ENCODE results near the gene CREB5. TPM values are rescaled to one million over a fixed set of nuclear protein-coding genes. Genes with fewer than 3 reads are reported as not detected.
A peak's percentile ranks its signal among the peaks of the same experiment; 100 is the strongest.

The CREB5 gene
- total RNA-seq, 1 experiment from 2014 or later = 13.7 TPM

GRCh38 chr7:28406192-28406591 is 6.1 kb upstream of the CREB5 start:
- peak; percentile 45 for DNase-seq (ENCODE audit: low spot score)

- peak; percentile 63 for DNase-seq (ENCODE audit: low spot score)
Measured at GRCh38 chr7:28407651-28408050, 4.7 kb upstream of the CREB5 start.

DNA sequence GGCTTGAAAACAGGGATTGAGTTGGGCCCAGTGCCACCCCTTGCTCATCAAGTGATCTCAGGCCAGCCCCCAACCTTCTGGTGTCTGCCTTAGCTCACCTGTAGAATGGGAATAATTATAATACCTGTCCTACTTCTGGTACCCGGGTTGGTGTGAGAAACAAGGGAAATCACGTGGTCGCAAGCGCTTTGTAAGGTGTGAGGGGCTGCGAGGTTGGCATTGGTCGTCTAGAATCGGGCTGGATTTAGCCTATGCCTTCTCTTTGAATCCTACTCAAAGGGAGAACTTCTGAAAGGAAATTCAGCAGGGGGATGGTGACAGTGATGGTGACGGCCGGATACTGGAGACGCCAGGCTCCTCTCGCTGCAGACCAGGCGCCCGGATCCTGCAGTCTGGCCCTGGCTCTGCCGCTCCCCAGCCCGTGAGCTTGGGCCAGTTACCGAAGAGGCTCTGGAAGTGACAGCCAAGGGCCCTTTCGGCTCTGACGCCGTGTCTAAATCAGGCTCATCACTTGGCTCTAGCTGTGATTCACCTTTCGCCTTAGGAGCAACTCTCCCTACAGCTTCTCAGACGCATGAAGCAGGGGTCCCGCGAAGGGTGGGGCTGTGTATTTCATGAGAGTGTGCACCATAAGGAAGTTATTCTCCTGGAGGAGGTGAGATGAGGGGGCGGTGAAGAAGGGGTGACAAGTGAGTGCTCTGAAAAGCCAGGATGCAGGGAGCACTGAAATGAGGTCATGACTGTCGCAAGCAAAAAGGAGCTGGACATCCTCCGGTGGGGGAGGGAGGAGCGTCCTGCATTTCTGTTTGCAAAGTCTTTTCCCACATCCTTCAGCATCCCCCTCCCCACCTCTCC is 4.0 kb upstream of the CREB5 start:
- DNase-seq (ENCODE audit: low spot score) = no peak

GRCh38 chr7:28408960-28409715 is 3.2 kb upstream of the CREB5 start:
- DNase-seq (ENCODE audit: low spot score) = peak; percentile 99

DNA sequence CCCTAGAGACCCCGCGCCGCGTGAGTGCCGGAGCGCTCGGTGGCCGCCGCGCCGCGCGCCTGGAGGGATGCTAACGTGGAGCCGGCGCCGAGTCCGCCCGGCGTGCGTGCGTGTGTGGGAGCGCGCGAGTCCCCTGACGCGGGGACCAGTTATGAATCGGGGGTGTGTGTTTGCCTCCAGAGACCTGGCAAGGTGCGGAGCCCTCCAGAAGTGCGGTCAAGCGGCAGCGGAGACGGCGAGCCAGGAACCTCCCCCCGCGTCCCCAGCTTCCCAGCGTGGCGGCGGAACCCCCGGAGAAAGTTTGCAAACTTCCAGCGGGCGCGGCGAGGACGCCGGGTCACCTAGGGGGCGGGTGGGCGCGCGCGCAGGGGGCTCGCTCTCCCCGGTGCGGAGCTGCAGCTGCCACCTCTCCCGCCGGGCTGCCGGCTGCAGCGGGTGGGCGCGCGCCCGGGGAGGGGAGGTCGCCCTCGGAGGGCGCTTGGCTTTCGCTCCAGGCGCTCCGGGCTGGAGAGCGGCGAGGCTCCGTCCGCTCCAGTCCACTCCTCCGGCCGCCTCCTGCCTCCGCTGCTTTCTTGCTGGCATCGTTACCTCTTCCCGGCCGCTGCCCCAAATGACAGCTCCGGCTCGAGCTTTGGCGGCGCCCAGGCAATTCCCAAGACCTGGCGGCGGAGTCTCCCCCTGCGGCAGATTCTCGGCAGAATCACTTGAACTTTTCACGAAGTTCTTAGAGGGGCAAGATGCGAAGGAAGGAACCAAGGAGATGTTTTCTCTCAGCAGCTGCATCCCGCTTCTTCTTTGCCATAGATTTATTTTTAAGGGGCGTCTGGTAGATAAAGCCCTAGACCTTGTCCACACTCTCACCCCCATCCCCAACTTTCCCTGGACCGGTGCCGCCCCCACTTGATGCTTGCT is 2.3 kb upstream of the CREB5 start:
- peak; percentile 54 for DNase-seq (ENCODE audit: low spot score)

DNA sequence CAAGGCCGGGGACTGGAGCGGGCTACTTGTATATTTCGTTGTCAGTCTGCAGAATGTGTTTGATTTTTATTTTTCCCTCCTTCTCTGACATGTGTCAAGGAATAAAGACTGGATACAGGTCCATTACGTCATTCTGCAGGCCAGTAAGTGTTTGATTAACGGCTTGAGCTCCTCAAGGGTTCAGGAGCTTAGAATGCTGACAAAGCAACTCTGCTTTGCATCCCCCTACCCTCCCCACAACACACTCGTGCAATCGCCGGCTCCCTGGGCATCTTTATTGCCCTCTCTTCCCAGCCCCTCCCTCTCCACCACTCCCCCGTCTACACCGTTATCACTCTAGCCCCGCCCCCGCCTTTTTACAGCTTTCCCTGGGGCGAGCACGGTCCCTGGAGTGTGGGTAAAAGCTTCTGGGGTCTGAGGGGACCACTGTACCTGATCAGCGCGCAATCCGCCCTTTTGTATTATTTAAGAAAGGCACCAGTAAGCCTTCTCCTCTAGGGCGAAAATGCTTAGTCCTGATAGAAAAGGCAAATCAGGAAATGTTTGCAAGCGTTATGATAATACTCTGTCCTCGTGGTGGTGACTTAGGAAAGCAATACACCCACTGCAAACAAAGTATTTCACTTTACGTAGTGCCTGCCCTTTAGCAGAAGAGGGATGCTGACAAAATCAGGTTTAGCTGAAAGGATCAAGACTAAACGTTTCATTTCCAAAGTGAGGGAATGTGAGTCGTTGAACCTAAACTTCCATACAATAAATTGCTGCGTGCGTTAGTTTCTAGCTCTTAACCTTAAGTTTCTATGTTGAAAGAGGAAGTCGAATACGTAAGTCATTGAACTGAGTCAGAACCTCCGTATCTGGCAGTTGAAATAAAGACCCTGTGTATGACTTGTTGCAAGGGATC is 1.4 kb upstream of the CREB5 start:
- peak; percentile 54 for DNase-seq (ENCODE audit: low spot score)

- DNase-seq (ENCODE audit: low spot score) = no peak
Measured at GRCh38 chr7:28413011-28413410, 693 bp downstream of the CREB5 start.

DNA sequence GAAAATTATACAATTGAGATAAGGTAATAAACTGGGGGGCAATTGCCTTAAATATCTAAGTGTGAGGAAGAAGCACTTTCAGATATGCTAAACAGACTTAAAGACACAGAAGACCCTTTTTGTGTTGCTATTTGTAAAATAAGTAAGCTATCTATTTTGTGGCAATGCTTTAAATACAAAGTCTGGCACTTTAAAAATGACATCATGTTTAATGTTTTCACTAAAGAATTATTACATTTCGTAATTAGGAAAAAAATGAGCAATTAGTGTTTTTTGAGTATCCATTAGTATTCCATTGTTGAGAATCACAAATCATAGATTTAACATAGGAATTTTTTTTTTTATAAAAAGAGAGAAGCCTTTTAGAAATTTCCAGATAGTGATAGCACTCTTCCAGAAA is 2.1 kb downstream of the CREB5 start:
- DNase-seq (ENCODE audit: low spot score) = no peak

DNA sequence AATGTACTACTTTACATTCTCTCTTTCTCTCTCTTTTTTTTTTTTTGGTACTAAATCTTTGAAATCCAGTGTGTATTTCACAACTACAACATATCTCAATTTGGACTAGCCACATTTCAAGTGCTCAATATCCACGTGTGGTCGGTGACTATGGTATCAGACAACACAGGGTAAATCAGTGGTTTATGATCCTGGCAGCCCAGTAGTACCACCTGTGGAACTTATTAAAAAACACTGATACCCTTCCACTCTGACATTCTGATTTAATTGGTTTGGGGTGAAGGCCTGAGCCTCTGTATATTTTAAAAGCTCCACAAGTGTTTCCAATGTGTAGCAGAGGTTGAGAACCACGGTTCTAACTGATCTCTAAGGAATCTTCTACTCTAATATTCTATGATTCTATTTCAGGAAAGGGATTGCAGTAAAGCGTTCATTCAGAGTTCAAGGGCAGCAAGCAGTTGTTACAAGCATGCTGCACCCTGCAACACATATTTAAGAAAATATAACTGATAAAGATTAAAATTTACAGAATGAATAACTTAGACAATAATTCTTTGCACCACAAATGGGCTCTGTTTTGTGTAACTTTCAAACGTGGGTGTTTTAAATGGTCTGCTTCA is 5.1 kb downstream of the CREB5 start:
- no peak for DNase-seq (ENCODE audit: low spot score)

- DNase-seq (ENCODE audit: low spot score) = no peak
Measured at GRCh38 chr7:28418311-28418710, 6.0 kb downstream of the CREB5 start.

DNA sequence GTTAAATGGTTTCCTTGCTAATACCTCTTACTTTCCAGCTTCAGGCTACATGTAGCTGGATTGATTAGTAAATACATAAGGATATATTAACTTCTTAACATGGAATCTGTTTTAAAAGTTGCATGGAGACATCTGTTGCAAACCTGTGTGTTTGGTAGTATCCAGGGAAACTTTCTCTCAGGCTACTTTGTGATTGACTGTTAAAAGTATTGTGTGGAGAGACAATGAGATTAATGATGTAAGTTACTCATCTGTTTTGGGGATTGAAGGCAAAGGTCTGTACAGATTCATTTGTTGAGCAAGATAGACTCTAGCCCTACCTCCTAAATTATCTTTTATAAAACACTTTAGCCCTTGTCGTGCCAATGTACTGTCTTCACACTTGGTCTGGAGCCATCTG is 6.6 kb downstream of the CREB5 start:
- DNase-seq (ENCODE audit: low spot score) = no peak

GRCh38 chr7:28419716-28420115 is 7.4 kb downstream of the CREB5 start:
- peak; percentile 94 for DNase-seq (ENCODE audit: low spot score)

DNA sequence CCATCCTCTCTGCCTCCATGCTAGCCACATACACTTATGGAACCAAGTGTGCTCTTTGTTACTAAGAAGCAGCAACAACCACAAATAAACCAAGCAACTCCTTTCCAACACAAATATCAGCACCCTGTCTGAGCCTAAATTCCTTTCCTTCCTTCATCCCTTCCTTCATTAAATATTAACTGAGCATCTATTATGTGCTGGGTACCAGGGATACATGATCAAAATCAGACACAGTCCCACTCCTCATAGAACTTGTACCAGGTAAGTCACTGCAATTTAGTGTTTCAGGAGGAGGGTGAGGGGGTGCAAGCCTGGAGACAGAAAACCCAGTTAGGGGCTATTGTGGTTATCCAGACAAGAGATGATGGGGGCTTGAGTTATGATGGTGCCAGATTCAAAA is 10.8 kb downstream of the CREB5 start:
- no peak for DNase-seq (ENCODE audit: low spot score)

- DNase-seq (ENCODE audit: low spot score) = no peak
Measured at GRCh38 chr7:28423918-28424514, 11.7 kb downstream of the CREB5 start.

DNA sequence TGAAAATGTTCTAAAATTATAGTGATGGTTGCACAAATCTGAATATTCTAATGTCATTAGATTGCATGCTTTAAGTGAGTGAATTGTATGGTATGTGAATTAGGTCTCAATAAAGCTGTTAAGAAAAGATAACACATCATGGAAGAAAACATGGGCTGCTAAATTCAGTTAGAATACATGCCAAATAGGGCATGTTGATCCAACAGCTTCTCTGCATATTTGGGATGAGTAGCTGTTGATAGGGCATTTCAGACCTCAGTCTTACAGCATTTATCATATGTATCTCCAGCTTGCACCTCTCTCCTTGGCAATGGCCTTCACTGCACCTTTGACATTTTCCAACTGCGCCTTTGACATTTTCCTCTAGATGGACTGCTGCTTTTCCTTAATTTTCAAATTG is 13.2 kb downstream of the CREB5 start:
- DNase-seq (ENCODE audit: low spot score) = no peak

DNA sequence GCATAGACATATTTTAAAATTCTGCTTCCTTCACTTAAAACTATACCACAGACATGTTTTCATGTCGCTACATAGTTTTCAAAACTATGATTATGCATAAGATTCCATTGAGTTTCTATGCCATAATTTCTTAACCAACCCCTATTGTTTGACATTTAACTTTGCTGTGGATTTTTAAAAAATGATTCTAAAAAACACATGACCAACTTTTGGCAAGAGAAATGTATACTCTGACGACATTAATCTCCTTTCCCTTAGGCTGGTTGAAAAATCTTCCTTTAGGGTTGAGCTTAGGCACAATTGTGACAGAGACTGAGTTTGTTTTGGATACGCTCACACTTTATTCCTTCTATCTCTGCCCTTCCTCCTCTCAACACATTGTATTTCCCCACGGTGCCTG is 14.9 kb downstream of the CREB5 start:
- DNase-seq (ENCODE audit: low spot score) = no peak

DNA sequence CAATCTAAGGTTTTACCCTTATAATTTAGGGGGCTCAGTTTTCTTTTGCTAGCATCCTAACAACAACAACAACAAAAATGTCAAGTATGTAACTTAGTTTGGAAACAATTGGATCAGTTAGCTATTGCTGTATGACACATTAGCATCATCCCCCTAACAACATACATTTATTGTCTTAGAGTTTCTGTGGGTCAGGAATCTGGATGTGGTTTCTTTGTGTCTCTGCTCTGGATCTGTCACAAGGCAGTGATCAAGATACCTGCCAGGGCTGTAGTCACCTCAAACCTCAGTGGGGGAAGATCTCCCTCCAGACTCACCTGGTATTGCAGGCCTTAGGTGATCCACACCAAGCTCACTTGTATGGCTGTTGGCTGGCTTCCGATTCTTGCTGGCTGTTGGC is 18.3 kb downstream of the CREB5 start:
- no peak for DNase-seq (ENCODE audit: low spot score)

GRCh38 chr7:28432105-28432504 is 19.8 kb downstream of the CREB5 start:
- DNase-seq (ENCODE audit: low spot score) = no peak

DNA sequence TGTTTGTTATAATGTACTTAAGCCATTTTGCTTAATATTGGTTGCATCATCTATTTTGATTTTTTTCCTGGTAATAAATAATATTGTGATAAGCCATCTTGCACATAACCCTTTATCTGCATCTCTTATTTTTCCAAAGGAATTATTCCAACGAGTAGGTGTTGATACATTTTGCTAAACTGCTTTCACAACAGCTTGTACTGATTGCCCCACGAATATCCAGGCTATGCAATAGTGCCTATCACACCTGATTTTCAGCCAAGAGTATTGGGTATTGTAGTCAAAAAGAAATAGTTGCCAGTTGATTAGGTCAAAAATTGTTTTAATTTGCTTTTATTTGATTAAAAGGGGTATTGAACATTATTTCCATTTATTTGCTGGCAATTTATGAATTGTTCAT is 20.7 kb downstream of the CREB5 start:
- no peak for DNase-seq (ENCODE audit: low spot score)

GRCh38 chr7:28433699-28434219 is 21.4 kb downstream of the CREB5 start:
- peak; percentile 77 for DNase-seq (ENCODE audit: low spot score)
